ENCODE data around the gene TAB3. TPM values are rescaled to one million over a fixed set of nuclear protein-coding genes. Genes with fewer than 3 reads are reported as not detected.

Gene TAB3, protein sequence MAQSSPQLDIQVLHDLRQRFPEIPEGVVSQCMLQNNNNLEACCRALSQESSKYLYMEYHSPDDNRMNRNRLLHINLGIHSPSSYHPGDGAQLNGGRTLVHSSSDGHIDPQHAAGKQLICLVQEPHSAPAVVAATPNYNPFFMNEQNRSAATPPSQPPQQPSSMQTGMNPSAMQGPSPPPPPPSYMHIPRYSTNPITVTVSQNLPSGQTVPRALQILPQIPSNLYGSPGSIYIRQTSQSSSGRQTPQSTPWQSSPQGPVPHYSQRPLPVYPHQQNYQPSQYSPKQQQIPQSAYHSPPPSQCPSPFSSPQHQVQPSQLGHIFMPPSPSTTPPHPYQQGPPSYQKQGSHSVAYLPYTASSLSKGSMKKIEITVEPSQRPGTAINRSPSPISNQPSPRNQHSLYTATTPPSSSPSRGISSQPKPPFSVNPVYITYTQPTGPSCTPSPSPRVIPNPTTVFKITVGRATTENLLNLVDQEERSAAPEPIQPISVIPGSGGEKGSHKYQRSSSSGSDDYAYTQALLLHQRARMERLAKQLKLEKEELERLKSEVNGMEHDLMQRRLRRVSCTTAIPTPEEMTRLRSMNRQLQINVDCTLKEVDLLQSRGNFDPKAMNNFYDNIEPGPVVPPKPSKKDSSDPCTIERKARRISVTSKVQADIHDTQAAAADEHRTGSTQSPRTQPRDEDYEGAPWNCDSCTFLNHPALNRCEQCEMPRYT
- 3.6 and 4.5 TPM in 2 replicates for total RNA-seq

DNA sequence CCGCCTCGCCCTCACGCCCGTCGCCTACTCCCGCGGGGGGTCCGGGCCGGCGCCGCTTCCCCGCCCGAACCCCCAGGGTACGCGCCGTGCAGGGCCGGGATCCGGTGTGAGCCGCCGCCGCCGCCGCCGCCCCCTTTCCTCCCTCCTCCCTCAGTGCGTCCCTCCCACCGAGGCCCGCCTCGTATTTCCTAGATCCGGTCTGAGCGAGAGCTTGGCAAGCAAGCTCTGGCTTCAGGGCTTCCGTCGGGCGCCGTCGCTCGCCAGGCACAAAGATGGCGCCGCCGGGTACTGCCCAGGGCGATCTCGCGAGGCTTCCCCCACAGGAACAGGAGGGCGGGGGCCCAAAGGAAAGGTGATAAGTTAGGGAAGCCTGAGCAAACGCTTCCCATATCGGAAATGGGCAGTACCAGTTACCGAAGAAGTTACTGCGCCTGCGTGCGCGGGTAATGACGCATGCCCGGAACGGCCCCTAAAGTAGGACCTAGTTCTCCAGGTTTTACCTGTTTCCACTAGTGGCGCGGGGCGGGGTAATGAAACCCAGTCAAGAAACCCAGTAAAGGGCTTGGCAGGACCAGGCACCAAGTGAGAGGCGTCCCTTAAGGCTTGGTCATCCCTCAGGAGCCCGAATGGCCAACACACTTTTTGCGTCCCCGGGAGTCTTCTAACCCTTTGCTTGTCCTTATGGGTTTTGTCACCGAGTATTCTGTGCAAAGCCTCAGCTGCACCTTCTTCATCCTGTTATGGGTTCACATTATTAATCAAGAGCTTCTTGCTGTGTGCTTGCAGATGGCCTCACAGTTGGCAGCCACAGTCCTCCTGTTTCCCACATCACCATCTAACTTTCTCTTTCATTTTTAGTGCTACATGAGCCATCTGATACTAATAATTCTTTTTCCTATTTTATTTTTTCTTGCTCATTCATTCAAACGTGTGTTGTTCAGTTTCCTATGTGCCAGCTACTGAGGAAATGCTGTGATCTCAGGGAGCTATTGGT, at the start of gene TAB3:
Gene TAB3, minus strand, starts transcription at position 108 of the 994 bp plus-strand sequence. CDS start 29,666 bp downstream, outside the sequence.

Other genes starting within 250 kb of the TAB3 start
- 24.3 and 40.1 TPM in 2 replicates for gene GK, start 235.8 kb downstream of the TAB3 start, total RNA-seq
- gene FTHL17, start 182.8 kb upstream of the TAB3 start, total RNA-seq, result not detected in 2 replicates